ENCODE data around the gene HMCN1.

Gene HMCN1

GRCh38 chr1:185920602-185921001 lies 186.4 kb downstream of the HMCN1 start:
- peak in 1 of 2 experiments; percentile 40 for DNase-seq

GRCh38 chr1:185921636-185922035 lies 187.4 kb downstream of the HMCN1 start:
- no peak for DNase-seq

- peak in 1 of 2 experiments; percentile 24 for DNase-seq
Measured at GRCh38 chr1:185926588-185926987, 192.4 kb downstream of the HMCN1 start.

GRCh38 chr1:185929776-185930175 lies 195.6 kb downstream of the HMCN1 start:
- no peak for DNase-seq

GRCh38 chr1:185931438-185931837 lies 197.2 kb downstream of the HMCN1 start:
- no peak for DNase-seq

- no peak for DNase-seq
Measured at GRCh38 chr1:185933580-185933979, 199.4 kb downstream of the HMCN1 start.

GRCh38 chr1:185934476-185935189 lies 200.4 kb downstream of the HMCN1 start:
- DNase-seq, result no peak

- no peak for DNase-seq
Measured at GRCh38 chr1:185935360-185935759, 201.2 kb downstream of the HMCN1 start.

GRCh38 chr1:185936641-185937040 lies 202.4 kb downstream of the HMCN1 start:
- no peak for DNase-seq

- DNase-seq, result no peak
Measured at GRCh38 chr1:185938396-185938795, 204.2 kb downstream of the HMCN1 start.

GRCh38 chr1:185939142-185939541 lies 205.0 kb downstream of the HMCN1 start:
- DNase-seq, result no peak

GRCh38 chr1:185942961-185943360 lies 208.8 kb downstream of the HMCN1 start:
- no peak for DNase-seq

- peak; percentile 2 to 67 for DNase-seq
Measured at GRCh38 chr1:185956881-185957280, 222.7 kb downstream of the HMCN1 start.

GRCh38 chr1:185957441-185958363 lies 223.5 kb downstream of the HMCN1 start:
- no peak for DNase-seq

GRCh38 chr1:185960422-185961321 lies 226.5 kb downstream of the HMCN1 start:
- peak in 1 of 2 experiments; percentile 55 for DNase-seq

GRCh38 chr1:185961664-185962063 lies 227.5 kb downstream of the HMCN1 start:
- DNase-seq, result no peak

- DNase-seq, result no peak
Measured at GRCh38 chr1:185964946-185965345, 230.8 kb downstream of the HMCN1 start.

GRCh38 chr1:185965870-185966269 lies 231.7 kb downstream of the HMCN1 start:
- no peak for DNase-seq

GRCh38 chr1:185966471-185966870 lies 232.3 kb downstream of the HMCN1 start:
- no peak for DNase-seq

GRCh38 chr1:185969028-185969427 lies 234.8 kb downstream of the HMCN1 start:
- DNase-seq, result no peak

GRCh38 chr1:185969524-185969991 lies 235.4 kb downstream of the HMCN1 start:
- no peak for DNase-seq

- DNase-seq, result no peak
Measured at GRCh38 chr1:185971688-185972087, 237.5 kb downstream of the HMCN1 start.

All from NCI-H2081 (cell line).